NCI-H2171 (cell line): Measurements from ENCODE around the gene PLPPR1.
A peak's percentile ranks its signal among the peaks of the same experiment; 100 is the strongest.

Experiments used
- DNase-seq: peaks from one replicate; lab custom pipeline; 2025; lab: John Stamatoyannopoulos, UW

Gene PLPPR1

GRCh38 chr9:101209670-101210069 lies 181.1 kb downstream of the PLPPR1 start:
- DNase-seq, result no peak

- DNase-seq, result no peak
Measured at GRCh38 chr9:101212661-101213060, 184.1 kb downstream of the PLPPR1 start.

DNA sequence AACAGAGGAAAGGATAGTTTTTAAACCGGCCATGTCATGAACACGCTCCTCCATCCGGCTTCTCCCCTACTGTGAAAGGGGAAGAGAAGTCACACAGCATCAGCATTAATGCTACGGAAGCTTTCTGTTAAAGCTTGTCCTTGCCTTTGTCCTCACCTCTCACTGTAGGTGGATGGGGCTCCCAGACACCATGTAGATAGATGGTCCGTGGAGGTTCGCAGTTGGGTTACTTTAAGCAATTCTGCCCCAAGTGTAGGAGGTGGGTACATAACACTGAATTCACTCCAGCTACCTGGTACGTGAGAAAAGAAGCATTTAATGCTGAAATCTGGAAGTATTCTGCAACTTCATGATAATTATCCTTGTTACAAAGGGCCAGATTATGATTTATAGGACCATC lies 190.5 kb downstream of the PLPPR1 start:
- DNase-seq, result no peak

DNA sequence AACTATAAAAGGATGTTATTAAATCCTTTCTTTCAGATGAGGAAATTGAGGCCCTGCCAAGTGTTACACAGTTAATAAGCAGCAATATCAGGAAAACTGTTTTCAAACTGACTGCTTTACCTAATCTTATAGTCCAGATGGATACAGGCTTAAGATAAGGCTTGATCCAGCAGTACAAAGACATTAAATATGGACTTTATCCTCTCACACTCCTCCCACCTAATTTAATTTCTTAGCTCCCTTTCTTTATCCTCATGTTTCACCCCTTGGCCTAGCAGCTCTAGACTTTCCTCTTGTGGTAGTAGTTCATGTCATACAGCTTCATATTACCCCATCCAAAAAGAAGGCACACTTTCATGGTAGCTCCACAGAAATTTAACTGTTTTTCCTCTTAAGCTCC lies 191.8 kb downstream of the PLPPR1 start:
- no peak for DNase-seq

DNA sequence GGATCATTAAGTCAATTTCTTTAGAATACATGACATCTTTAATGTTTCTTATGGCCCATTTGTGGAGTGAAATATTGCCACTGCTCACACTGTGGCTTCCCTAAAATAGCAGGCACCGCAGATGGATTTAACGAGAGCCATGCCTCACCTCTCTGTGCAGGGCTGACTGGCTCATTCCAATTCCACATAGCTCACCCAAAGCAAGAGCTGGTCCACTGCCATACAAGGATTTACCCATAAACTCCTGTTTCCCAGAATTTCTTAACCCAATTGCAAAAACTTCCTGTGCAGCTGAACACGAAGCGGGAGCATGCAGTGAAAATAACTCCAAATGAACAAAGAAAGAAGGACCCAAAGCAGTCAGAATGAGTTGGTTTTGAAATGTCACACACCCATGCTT lies 196.7 kb downstream of the PLPPR1 start:
- no peak for DNase-seq

DNA sequence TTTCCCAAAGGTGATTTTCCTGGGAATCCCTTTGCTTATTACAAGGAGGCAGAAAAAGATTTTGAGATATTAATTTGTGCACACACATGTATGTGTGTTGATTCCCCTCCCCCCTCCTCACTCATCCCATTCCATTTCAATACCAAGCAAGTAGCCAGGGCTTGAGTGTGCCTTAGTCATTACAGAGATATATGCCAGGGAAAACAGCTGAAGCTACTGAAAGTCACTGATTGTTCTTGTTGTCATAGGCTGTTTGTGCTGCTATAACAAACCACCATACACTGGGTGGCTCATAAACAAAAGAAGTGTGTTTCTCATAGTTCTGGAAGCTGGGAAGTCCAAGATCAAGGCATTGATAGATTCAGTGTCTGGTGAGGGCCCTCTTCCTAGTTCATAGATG lies 197.6 kb downstream of the PLPPR1 start:
- DNase-seq, result no peak

DNA sequence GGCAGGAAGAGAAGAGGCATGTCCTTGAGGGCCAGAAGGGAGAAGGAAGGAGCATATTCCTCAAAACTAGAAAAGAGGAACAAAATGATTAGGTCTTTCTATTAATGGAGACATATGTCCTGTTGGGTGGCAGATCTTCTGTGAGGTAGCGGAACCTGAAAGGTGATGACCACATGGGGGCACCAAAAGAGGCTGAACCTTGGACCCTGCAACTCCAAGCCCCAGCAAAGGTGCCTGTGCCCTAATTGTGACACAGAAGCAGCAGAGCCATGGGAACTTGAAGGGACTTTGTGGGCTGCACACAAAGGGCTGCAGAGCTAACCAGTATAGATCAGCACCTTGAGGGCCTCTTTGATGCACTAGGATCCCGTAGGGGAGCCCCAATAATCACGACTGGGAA lies 198.3 kb downstream of the PLPPR1 start:
- DNase-seq, result no peak

- no peak for DNase-seq
Measured at GRCh38 chr9:101229606-101230005, 201.1 kb downstream of the PLPPR1 start.

GRCh38 chr9:101232405-101232977 lies 204.0 kb downstream of the PLPPR1 start:
- no peak for DNase-seq

- DNase-seq, result peak; percentile 52
Measured at GRCh38 chr9:101235105-101235866, 206.8 kb downstream of the PLPPR1 start.

- no peak for DNase-seq
Measured at GRCh38 chr9:101242651-101243050, 214.1 kb downstream of the PLPPR1 start.

DNA sequence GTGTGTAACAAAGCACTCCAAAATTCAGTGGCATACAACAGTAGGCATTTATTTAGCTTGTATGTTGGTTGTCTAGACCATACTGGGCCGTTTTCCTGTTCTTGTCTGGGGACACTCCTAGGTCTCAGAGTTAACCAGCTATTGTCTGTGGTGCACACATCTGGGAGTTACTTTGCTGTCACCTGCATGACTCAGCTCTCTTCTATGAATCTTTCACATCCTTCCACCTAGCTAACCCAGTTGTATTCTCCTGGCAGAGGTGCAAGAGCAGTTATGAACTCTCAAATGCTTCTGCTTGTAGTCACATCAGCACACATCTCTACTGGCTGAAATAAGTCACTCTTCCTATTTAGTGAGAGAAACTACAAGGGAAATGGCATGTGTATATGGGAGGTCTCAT lies 218.2 kb downstream of the PLPPR1 start:
- no peak for DNase-seq

DNA sequence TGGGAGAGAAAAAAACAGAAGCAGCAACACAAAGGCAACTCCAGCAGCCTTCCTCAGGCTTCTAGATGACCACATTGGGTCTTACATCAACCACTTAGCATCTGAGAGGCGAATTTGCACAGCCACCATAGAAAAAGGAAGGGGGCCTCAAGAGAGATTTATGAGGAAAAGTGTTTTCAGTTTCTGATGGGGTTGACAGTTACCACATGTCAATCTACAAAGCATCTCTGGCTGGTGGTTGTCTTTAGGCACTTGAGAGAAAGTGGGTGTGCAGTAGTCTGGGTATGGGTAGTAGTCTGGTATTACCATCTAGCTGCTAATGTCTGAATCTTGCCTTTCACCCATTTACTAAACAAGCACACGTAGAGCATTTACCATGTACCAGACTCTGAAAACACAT lies 218.8 kb downstream of the PLPPR1 start:
- DNase-seq, result no peak

DNA sequence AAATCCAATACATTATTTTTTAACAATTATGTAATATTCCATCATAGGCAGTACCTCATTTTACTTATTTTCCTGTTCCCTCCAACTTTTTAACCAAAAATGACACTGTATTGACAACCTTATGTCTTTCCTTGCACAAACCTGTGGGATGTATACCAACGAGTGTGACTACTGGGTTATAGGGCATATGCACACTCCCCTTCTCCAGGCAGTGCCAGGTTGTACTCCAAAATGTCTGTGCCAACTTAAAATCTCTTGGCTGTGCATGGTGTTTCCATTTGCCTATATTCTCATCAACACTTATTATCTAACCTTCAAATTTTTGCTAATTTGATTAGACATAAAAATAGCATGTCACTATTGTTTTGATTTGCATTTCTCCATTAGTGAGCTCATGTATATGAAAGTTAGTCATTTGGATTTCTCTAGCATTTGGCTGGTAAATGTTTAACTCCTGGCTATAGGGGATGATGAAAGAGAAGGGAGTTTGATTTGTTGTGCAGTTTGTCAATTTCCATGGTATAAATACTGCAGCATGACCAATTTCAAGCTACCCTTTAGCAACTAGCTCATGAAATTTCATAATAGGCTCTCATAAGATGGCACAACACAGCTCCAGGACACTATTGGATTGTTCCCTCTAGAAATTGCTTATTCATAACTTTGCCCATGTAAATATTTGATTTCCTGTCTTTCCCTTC lies 226.4 kb downstream of the PLPPR1 start:
- DNase-seq, result no peak

GRCh38 chr9:101264727-101265126 lies 236.2 kb downstream of the PLPPR1 start:
- DNase-seq, result no peak

DNA sequence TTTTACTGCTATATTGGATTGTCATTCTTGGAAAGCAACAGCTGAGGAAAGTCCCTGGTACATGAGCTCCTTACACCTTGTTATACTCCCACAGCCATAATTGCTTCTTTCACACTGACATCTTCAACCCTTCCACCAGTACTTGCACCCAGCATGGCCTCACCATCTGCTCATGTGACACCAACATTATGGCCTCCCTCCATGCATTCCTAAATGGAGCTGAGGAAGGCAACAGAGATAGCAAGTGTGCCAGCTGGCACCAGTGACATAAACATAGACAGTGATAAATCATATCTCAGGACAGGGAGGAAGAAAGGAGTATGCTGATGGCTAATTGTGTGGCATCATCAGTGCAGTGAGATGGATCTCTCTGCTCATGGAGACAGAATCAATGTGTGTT lies 236.7 kb downstream of the PLPPR1 start:
- DNase-seq, result peak; percentile 50

DNA sequence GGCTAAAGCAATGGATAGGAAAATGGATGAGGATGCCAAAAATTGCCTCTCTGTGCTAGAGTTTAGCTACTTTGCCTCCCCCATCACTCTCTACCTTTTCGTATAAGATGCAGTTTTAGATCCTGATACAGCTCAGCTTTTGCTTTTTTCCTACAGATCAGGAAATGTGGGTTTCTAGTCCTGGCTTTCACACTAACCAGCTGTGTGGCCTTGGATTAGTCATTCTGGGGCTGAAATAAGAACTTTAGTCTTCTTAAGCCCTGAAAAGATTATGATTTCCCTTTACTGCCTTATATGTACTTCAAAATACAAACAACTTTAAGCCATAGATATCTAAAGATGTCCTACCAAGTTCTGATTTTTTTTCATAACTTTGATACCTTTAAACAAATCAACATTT lies 239.9 kb downstream of the PLPPR1 start:
- DNase-seq, result no peak

GRCh38 chr9:101269591-101270283 lies 241.2 kb downstream of the PLPPR1 start:
- DNase-seq, result peak; percentile 61

- DNase-seq, result no peak
Measured at GRCh38 chr9:101270302-101270701, 241.8 kb downstream of the PLPPR1 start.

GRCh38 chr9:101271102-101271501 lies 242.6 kb downstream of the PLPPR1 start:
- no peak for DNase-seq

GRCh38 chr9:101274971-101275768 lies 246.6 kb downstream of the PLPPR1 start:
- no peak for DNase-seq

GRCh38 chr9:101275769-101276250 lies 247.3 kb downstream of the PLPPR1 start:
- DNase-seq, result no peak
